Adipose tissue (tissue), 3 donors: Measurements from ENCODE around the gene MANBA. TPM values are rescaled to one million over a fixed set of nuclear protein-coding genes. Genes with fewer than 3 reads are reported as not detected.
"Not testable (repeated sequence)": the region's sequence is repeated elsewhere in the genome, so short reads cannot be mapped to it uniquely, and the experiment has no call there.

Experiments
- H3K27ac ChIP-seq: one replicate; pipeline ENCODE4 v1.5.1; 2013; ENCODE audit warnings: low read depth, low read length
- WGBS, 3 donors: extraction: QIAGEN DNeasy Blood & Tissue Kit; methylation state at CpG; one replicate each; pipeline ENCODE4 v1.1.7; 2013; 5-methylcytosine and 5-hydroxymethylcytosine counted together
- polyA plus RNA-seq, 3 donors: library from polyadenylated mRNA; stranded (reverse); fragments of 200-250 nt; gene quantifications; one replicate each; pipeline ENCODE4 v1.2.3, GENCODE V29; 2013
- donor health status: healthy with polysubstance abuse.
- donor health status: Bipolar disorder and iron deficiency.
- donor health status: healthy.

MANBA gene
- polyA plus RNA-seq, 3 donors = 9.0 to 12.4 (median 9.2) TPM

GRCh38 chr4:102639598-102639997 is 121.2 kb downstream of the MANBA start:
- no peak overlapping the region for H3K27ac ChIP-seq
- 93 to 94% (median 94%) methylated on average over 7 of the region's 7 CpGs for WGBS, 3 donors

- WGBS, 3 donors = 67 to 79% (median 76%) methylated on average over 1 of the region's 1 CpG
- no peak overlapping the region for H3K27ac ChIP-seq
Measured at GRCh38 chr4:102638621-102639020, 122.1 kb downstream of the MANBA start.

- WGBS, 3 donors = 79 to 94% (median 92%) methylated on average over 3 of the region's 3 CpGs
Measured at GRCh38 chr4:102637391-102637790, 123.4 kb downstream of the MANBA start.

GRCh38 chr4:102633100-102633499 is 127.7 kb downstream of the MANBA start:
- 75 to 79% (median 79%) methylated on average over 6 of the region's 6 CpGs for WGBS, 3 donors
- H3K27ac ChIP-seq = no peak overlapping the region

More at GRCh38 chr4:102637391-102637790, 123.4 kb downstream of the MANBA start:
- no peak overlapping the region for H3K27ac ChIP-seq

- H3K27ac ChIP-seq = no peak overlapping the region
- WGBS, 3 donors = 50 to 62% (median 53%) methylated on average over 6 of the region's 6 CpGs
Measured at GRCh38 chr4:102632241-102633065, 128.3 kb downstream of the MANBA start.

GRCh38 chr4:102631616-102632015 is 129.2 kb downstream of the MANBA start:
- no peak overlapping the region for H3K27ac ChIP-seq
- WGBS, 3 donors = 74 to 77% (median 76%) methylated on average over 7 of the region's 7 CpGs

- 81 to 86% (median 82%) methylated on average over 13 of the region's 13 CpGs for WGBS, 3 donors
Measured at GRCh38 chr4:102629673-102630072, 131.1 kb downstream of the MANBA start.

GRCh38 chr4:102627831-102628523 is 132.8 kb downstream of the MANBA start:
- H3K27ac ChIP-seq = no peak overlapping the region
- 62 to 73% (median 72%) methylated on average over 3 of the region's 3 CpGs for WGBS, 3 donors

More at GRCh38 chr4:102629673-102630072, 131.1 kb downstream of the MANBA start:
- no peak overlapping the region for H3K27ac ChIP-seq

- H3K27ac ChIP-seq = no peak overlapping the region
- WGBS, 3 donors = 35 to 78% (median 51%) methylated on average over 3 of the region's 3 CpGs
Measured at GRCh38 chr4:102625232-102625930, 135.4 kb downstream of the MANBA start.

GRCh38 chr4:102624505-102624904 is 136.3 kb downstream of the MANBA start:
- H3K27ac ChIP-seq = no peak overlapping the region
- 90 to 96% (median 94%) methylated on average over 4 of the region's 4 CpGs for WGBS, 3 donors

GRCh38 chr4:102623622-102624021 is 137.1 kb downstream of the MANBA start:
- whole genome bisulfite sequencing, 3 donors = 77 to 79% (median 77%) methylated on average over 5 of the region's 5 CpGs
- no peak overlapping the region for H3K27ac ChIP-seq

GRCh38 chr4:102620697-102621497 is 139.9 kb downstream of the MANBA start:
- 34 to 88% (median 83%) methylated on average over 8 of the region's 8 CpGs for WGBS, 3 donors
- H3K27ac ChIP-seq = no peak overlapping the region

- H3K27ac ChIP-seq = not testable (repeated sequence)
- WGBS, 3 donors = 48 to 74% (median 70%) methylated on average over 4 of the region's 4 CpGs
Measured at GRCh38 chr4:102619776-102620631, 140.8 kb downstream of the MANBA start.

- 56 to 62% (median 61%) methylated on average over 9 of the region's 9 CpGs for WGBS, 3 donors
- not testable (repeated sequence) for H3K27ac ChIP-seq
Measured at GRCh38 chr4:102619021-102619420, 141.7 kb downstream of the MANBA start.

GRCh38 chr4:102616636-102617035 is 144.1 kb downstream of the MANBA start:
- WGBS, 3 donors = 72 to 83% (median 78%) methylated on average over 9 of the region's 9 CpGs
- no peak overlapping the region for H3K27ac ChIP-seq

GRCh38 chr4:102614801-102615200 is 146.0 kb downstream of the MANBA start:
- 61 to 87% (median 75%) methylated on average over 9 of the region's 9 CpGs for WGBS, 3 donors

GRCh38 chr4:102612824-102613366 is 147.9 kb downstream of the MANBA start:
- WGBS, 3 donors = 46 to 63% (median 49%) methylated on average over 11 of the region's 11 CpGs
- H3K27ac ChIP-seq = no peak overlapping the region

More at GRCh38 chr4:102614801-102615200, 146.0 kb downstream of the MANBA start:
- H3K27ac ChIP-seq = no peak overlapping the region
